ENCODE data around the gene CTIF. TPM values are rescaled to one million over a fixed set of nuclear protein-coding genes. Genes with fewer than 3 reads are reported as not detected.

Gene CTIF
- total RNA-seq, 2 experiments from 2014 or later: 3.2 to 3.5 TPM

DNA sequence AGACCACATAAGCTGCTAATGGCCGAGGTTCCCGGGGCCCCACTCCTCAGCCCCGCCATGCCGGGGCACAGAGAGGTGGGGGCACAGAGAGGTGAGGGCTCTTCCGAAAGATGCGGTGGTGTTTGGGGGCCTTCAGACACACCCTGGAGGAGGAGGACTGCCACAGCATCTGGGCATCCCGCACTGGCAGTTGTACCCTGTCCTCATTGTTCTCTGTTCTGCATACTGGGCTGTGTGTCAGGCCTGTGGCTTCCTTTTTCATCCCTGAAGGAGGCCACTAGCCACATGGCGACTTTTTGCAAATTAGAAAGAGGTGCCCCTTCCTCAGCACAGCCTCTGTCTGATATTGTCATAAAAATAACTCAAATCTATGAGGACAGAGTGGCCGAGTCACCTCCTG is 150.1 kb downstream of the CTIF start:
- POLR2A ChIA-PET: no interaction called here
- no peaks in the 10 kb centered on the region for H3K9me3 Mint-ChIP-seq
- no peaks in the 10 kb centered on the region for H3K27me3 Mint-ChIP-seq
- H3K27ac Mint-ChIP-seq: no peak overlapping the region
- intact Hi-C loops (cut with micrococcal nuclease): no loop called here
- ATAC-seq (no peak), DNase-seq (no peak)
- no peaks in the 10 kb centered on the region for H3K4me1 Mint-ChIP-seq (ENCODE audit: low read depth)
- TF ChIP-seq, protein P1, sequence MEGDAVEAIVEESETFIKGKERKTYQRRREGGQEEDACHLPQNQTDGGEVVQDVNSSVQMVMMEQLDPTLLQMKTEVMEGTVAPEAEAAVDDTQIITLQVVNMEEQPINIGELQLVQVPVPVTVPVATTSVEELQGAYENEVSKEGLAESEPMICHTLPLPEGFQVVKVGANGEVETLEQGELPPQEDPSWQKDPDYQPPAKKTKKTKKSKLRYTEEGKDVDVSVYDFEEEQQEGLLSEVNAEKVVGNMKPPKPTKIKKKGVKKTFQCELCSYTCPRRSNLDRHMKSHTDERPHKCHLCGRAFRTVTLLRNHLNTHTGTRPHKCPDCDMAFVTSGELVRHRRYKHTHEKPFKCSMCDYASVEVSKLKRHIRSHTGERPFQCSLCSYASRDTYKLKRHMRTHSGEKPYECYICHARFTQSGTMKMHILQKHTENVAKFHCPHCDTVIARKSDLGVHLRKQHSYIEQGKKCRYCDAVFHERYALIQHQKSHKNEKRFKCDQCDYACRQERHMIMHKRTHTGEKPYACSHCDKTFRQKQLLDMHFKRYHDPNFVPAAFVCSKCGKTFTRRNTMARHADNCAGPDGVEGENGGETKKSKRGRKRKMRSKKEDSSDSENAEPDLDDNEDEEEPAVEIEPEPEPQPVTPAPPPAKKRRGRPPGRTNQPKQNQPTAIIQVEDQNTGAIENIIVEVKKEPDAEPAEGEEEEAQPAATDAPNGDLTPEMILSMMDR (IDR thresholded peaks at IDR 0.05): no peak
- H3K36me3 Mint-ChIP-seq (ENCODE audit: low read depth): no peaks in the 10 kb centered on the region
- CTCF ChIA-PET: interaction anchor here (1.1 kb wide), 1 partner anchor 96 kb away, joined by 3 read pairs; no protein-coding TSS in a partner anchor
- no peak overlapping the region for H3K4me3 Mint-ChIP-seq

GRCh38 chr18:48689548-48689947 is 150.7 kb downstream of the CTIF start:
- Mint-ChIP-seq H3K27ac (no peak overlapping the region), H3K4me1 (ENCODE audit: low read depth) (no peaks in the 10 kb centered on the region), H3K36me3 (ENCODE audit: low read depth) (no peaks in the 10 kb centered on the region), H3K27me3 (no peaks in the 10 kb centered on the region), H3K4me3 (no peak overlapping the region), H3K9me3 (no peaks in the 10 kb centered on the region)
- POLR2A ChIA-PET: interaction anchor here (0.5 kb wide), 1 partner anchor 696 kb away, joined by 3 read pairs; no protein-coding TSS in a partner anchor
- ATAC-seq (no peak), DNase-seq (no peak)
- CTCF ChIA-PET: interaction anchor here (1.1 kb wide), 2 partner anchors 14 to 96 kb away, joined by 3 read pairs; no protein-coding TSS in a partner anchor
- intact Hi-C loops (cut with micrococcal nuclease): no loop called here
- TF ChIP-seq, protein P1 (IDR thresholded peaks at IDR 0.05): no peak

- H3K9me3 Mint-ChIP-seq: no peaks in the 10 kb centered on the region
- ATAC-seq (no peak), DNase-seq (no peak)
- TF ChIP-seq, protein P1 (IDR thresholded peaks at IDR 0.05): no peak
- no peaks in the 10 kb centered on the region for H3K36me3 Mint-ChIP-seq (ENCODE audit: low read depth)
- no peak overlapping the region for H3K27ac Mint-ChIP-seq
- ChIA-PET CTCF (interaction anchor here (1.1 kb wide), 1 partner anchor 15 kb away, joined by 3 read pairs; no protein-coding TSS in a partner anchor), POLR2A (no interaction called here)
- intact Hi-C loops (cut with micrococcal nuclease): no loop called here
- no peak overlapping the region for H3K4me3 Mint-ChIP-seq
- H3K27me3 Mint-ChIP-seq: no peaks in the 10 kb centered on the region
- H3K4me1 Mint-ChIP-seq (ENCODE audit: low read depth): no peaks in the 10 kb centered on the region
Observed at GRCh38 chr18:48690494-48690893, 151.7 kb downstream of the CTIF start.

- ATAC-seq (no peak), DNase-seq (no peak)
- H3K9me3 Mint-ChIP-seq: no peaks in the 10 kb centered on the region
- CTCF ChIA-PET: no interaction called here
- no peak overlapping the region for H3K27ac Mint-ChIP-seq
- H3K27me3 Mint-ChIP-seq: no peaks in the 10 kb centered on the region
- POLR2A ChIA-PET: no interaction called here
- H3K36me3 Mint-ChIP-seq (ENCODE audit: low read depth): no peaks in the 10 kb centered on the region
- intact Hi-C loops (cut with micrococcal nuclease): no loop called here
- no peak overlapping the region for H3K4me3 Mint-ChIP-seq
- H3K4me1 Mint-ChIP-seq (ENCODE audit: low read depth): no peaks in the 10 kb centered on the region
- TF ChIP-seq, protein P1 (IDR thresholded peaks at IDR 0.05): no peak
Observed at GRCh38 chr18:48693006-48693405, 154.2 kb downstream of the CTIF start.

DNA sequence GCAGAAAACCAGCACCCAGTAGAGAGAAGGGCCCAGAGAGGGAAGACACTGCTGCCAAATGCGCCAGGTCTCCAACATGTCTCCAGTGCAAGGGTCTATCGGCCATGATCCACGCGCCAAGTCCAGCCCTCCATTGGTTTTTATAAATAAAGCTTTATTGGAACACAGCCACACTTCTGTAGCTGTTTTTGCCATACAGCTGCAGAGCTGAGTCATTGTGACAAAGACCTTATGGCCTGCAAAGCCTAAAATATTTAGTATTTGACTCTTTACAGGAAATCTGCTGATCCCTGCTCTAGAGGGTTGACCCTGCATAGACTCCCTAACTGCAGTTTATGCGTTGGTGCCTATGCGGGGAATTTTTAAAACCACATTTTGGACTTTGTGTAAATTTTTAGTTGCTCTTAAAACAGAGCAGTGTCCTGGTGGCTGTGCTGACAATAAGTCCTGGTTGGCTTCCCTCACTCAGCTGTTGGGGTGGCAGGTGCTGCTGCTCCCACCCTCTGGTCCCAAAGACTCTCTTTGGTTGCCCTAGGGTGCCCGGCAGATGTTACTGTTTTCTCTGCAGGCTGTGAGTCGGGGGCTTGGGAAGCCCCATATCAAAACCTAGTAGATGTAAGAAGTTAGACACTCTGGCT is 154.9 kb downstream of the CTIF start:
- no peaks in the 10 kb centered on the region for H3K9me3 Mint-ChIP-seq
- H3K4me3 Mint-ChIP-seq: no peak overlapping the region
- ATAC-seq (no peak), DNase-seq (no peak)
- H3K27me3 Mint-ChIP-seq: no peaks in the 10 kb centered on the region
- peaks cover 2% of the 10 kb centered on the region for H3K4me1 Mint-ChIP-seq (ENCODE audit: low read depth)
- TF ChIP-seq, protein P1 (IDR thresholded peaks at IDR 0.05): no peak
- H3K36me3 Mint-ChIP-seq (ENCODE audit: low read depth): no peaks in the 10 kb centered on the region
- CTCF ChIA-PET: no interaction called here
- no peak overlapping the region for H3K27ac Mint-ChIP-seq
- POLR2A ChIA-PET: no interaction called here
- intact Hi-C loops (cut with micrococcal nuclease): no loop called here
